Measurements from ENCODE around the gene ERC1.
A peak's percentile ranks its signal among the peaks of the same experiment; 100 is the strongest.
"Not testable (repeated sequence)": the region's sequence is repeated elsewhere in the genome, so short reads cannot be mapped to it uniquely, and the experiment has no call there.

The ERC1 gene

DNA sequence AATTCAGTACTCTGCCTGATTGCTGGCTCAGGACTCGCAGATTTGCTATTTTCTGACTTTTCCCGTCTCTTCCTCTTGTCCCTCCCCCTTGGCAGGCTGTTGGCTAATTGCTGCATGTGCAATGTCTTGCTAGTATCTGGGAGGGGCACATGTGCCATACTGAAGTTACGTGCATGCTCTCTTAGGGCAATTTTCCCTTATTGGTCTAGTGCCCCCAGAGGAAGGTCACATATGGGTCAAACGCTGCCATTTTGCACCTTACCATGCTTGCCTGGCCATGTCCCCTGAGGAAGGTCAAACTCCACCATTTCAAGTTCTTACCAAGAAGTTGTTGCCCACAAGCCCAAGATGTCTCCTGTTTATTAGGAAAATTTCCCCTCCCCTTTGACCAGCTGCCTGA is 13.9 kb upstream of the ERC1 start:
- DNase-seq, result no peak
- in situ Hi-C loops (cut with HindIII; ENCODE audit: low pct_ligation_motif_present, low pct_unique_long_range_greater_than_20kb, low sequenced_read_pairs), result no loop called here

DNA sequence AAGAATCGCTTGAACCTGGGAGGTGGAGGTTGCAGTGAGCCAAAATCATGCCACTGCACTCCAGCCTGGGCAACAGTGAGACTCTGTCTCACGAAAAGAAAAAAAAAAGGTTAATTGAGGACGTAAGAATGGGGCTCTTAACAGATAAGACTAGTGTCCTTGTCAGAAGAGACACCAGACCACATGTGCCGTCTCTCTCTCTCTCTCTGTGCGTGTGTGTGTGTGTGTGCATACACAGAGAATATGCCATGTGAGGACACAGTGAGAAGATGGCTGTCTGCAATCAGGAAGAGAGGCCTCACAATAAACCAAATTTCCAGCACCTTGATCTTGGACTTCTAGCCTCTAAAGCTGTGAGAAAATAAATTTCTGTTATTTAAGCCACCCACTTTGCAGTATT is 11.7 kb upstream of the ERC1 start:
- no peak for DNase-seq
- in situ Hi-C loops (cut with HindIII; ENCODE audit: low pct_ligation_motif_present, low pct_unique_long_range_greater_than_20kb, low sequenced_read_pairs), result no loop called here

GRCh38 chr12:981176-981828 is 9.7 kb upstream of the ERC1 start:
- DNase-seq, result no peak
- in situ Hi-C loops (cut with HindIII; ENCODE audit: low pct_ligation_motif_present, low pct_unique_long_range_greater_than_20kb, low sequenced_read_pairs), result no loop called here

GRCh38 chr12:981961-982360 is 9.1 kb upstream of the ERC1 start:
- in situ Hi-C loops (cut with HindIII; ENCODE audit: low pct_ligation_motif_present, low pct_unique_long_range_greater_than_20kb, low sequenced_read_pairs), result no loop called here
- DNase-seq, result no peak

DNA sequence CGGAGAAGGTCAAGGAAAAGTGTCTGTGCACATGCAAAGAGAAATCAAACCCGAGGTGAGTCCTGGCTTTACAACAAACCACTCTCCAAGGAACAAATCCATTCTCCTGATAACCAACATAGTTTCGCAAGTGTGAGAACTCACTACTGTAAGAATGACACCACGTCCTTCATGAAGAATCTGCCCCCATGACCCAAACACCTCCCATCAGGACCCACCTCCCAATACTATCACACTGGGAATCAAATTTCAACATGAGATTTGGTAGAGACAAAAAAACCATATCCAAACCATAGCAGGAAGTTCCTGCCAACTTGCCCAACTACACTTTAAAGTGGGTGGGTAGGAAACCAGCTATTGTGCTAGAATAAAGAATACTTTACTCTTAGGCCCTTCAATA is 2.4 kb upstream of the ERC1 start:
- in situ Hi-C loops (cut with HindIII; ENCODE audit: low pct_ligation_motif_present, low pct_unique_long_range_greater_than_20kb, low sequenced_read_pairs), result no loop called here
- DNase-seq, result no peak

DNA sequence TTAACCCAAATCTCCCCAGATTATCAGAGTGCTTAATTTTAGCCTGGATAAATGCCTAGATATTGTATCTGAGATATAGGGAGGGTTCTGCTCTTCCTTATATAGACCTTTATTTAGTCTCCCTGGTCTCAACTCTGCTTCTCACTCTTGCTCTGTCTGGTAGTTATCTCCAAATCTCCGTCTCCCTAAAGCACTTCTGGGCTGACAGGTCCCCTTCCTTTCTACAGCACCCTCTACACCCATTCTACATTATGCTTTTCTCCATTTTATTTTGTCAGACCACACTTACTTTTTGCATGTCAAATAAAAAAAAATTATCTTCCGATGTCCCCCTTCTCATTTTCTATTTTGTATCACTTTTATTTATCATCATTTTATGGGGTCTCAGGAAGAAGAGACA is 2.0 kb upstream of the ERC1 start:
- no peak for DNase-seq
- in situ Hi-C loops (cut with HindIII; ENCODE audit: low pct_ligation_motif_present, low pct_unique_long_range_greater_than_20kb, low sequenced_read_pairs), result no loop called here

DNA sequence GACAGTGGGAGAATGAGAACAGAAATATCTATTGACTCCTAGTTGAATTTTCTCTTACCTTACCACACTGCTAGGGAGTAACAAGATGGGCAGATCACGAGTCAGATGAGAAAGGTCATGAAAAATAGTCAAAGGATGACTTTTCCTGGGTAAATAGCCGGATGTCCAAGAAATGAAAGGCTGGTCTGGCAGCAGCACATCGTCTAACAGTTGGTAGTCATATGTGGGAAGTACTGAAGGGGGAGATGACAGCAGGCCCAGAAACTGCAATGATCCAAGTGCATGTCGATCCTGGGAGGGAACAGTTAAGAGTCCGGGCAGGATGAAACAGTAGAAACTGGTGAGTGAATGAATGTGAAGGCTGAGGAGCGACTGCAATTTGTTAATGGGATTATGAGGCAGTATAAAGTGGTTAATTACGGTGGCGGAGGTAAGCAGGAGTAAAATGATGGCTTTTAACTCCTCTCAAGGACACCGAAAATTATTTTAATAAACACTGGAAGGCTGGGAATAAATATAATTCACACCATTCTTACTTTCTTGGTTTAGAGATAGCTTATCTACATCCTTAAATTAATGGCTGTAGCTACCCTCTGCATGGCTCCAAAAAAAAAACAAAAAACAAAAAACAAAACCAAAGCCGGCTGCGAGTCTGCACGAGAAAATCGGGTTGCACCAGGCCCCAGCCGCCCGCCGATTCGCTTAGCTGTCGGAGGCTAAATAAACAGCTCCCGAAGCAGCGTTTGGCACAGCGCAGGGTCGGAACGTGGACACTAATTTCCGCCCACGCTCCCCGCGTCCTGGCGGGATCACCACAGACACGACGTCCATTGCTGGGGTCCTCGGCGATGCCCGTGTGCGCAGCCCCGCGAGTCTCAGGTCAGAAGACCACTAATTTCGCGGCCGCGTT is 1.0 kb upstream of the ERC1 start:
- peak; percentile 74 for DNase-seq
- in situ Hi-C loops (cut with HindIII; ENCODE audit: low pct_ligation_motif_present, low pct_unique_long_range_greater_than_20kb, low sequenced_read_pairs), result no loop called here

- peak; percentile 41 for DNase-seq
- in situ Hi-C loops (cut with HindIII; ENCODE audit: low pct_ligation_motif_present, low pct_unique_long_range_greater_than_20kb, low sequenced_read_pairs), result no loop called here
Observed at GRCh38 chr12:991350-992333, 619 bp downstream of the ERC1 start.

GRCh38 chr12:992647-993046 is 1.6 kb downstream of the ERC1 start:
- in situ Hi-C loops (cut with HindIII; ENCODE audit: low pct_ligation_motif_present, low pct_unique_long_range_greater_than_20kb, low sequenced_read_pairs), result no loop called here
- DNase-seq, result no peak

DNA sequence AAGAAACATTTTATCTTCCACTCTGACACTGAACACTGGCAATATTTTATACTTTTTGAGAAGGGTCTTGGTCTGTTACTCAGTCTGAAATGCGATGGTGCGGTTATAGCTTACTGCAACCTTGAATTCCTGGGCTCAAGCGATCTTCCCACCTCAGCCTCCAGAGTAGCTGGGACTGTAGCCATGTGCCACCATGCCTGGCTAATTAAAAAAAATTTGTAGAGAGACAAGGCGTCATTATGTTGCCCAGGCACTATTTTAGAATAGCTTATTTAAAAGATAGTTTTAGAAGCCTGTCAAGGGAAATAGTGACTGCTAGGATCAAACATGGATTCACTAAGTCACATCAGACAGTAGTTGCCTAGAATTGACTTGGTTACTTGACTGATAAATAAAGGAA is 5.9 kb downstream of the ERC1 start:
- in situ Hi-C loops (cut with HindIII; ENCODE audit: low pct_ligation_motif_present, low pct_unique_long_range_greater_than_20kb, low sequenced_read_pairs), result no loop called here
- DNase-seq, result no peak

GRCh38 chr12:997505-997904 is 6.5 kb downstream of the ERC1 start:
- in situ Hi-C loops (cut with HindIII; ENCODE audit: low pct_ligation_motif_present, low pct_unique_long_range_greater_than_20kb, low sequenced_read_pairs), result no loop called here
- DNase-seq, result no peak

- peak; percentile 35 for DNase-seq
- in situ Hi-C loops (cut with HindIII; ENCODE audit: low pct_ligation_motif_present, low pct_unique_long_range_greater_than_20kb, low sequenced_read_pairs), result no loop called here
Observed at GRCh38 chr12:998020-998874, 7.2 kb downstream of the ERC1 start.

GRCh38 chr12:999736-1000135 is 8.7 kb downstream of the ERC1 start:
- DNase-seq; in situ Hi-C loops (cut with HindIII; ENCODE audit: low pct_ligation_motif_present, low pct_unique_long_range_greater_than_20kb, low sequenced_read_pairs): not testable (repeated sequence)

DNA sequence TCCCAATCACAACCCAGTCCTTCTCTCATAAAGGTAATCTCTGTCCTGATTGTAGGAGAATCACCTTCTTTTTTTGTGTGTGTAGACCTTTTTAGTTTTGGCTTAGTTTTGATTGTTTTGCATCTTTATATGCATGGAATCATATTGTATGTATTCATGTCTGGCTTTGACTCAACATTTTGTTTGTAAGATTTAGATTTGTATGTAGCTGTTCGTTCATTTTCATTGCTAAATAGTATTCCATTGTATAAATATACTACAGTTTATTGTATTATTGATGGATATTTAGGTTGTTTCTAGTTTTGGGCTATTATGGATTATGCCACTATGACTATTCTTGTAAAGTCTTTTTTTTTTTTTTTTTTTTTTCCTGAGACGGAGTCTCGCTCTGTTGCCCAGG is 10.5 kb downstream of the ERC1 start:
- in situ Hi-C loops (cut with HindIII; ENCODE audit: low pct_ligation_motif_present, low pct_unique_long_range_greater_than_20kb, low sequenced_read_pairs), result no loop called here
- DNase-seq, result no peak

DNA sequence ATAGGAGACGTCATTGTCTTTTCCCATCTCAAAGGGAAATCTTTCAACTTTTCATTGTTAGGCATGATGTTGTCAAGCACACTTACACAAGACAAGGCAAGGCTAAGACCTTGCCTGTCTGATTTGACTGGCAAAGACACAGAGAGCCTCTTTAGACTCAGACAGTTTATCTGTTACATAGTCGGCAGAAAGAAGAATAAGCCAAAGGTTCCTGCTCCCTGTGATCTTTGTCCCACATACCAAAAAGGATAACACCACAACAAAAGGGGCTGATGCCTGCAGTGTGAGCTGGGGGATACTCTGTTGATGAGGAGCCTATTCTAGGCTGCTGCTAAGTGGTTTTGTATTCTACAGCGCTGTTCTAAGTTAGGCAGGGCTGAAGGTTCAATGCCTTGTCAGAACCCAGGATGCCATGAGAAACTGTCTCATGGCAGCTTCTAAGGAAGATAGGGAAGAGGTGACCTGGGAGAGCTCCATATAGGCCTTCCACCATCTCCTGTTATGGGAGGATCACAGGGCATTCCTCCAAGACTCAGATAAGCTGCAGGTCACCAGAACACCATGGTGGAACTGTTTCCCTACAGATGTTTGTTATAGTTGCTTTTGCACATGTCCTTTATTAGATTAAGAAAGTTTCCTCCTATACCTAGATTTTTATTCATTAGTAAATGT is 12.7 kb downstream of the ERC1 start:
- in situ Hi-C loops (cut with HindIII; ENCODE audit: low pct_ligation_motif_present, low pct_unique_long_range_greater_than_20kb, low sequenced_read_pairs), result no loop called here
- no peak for DNase-seq

DNA sequence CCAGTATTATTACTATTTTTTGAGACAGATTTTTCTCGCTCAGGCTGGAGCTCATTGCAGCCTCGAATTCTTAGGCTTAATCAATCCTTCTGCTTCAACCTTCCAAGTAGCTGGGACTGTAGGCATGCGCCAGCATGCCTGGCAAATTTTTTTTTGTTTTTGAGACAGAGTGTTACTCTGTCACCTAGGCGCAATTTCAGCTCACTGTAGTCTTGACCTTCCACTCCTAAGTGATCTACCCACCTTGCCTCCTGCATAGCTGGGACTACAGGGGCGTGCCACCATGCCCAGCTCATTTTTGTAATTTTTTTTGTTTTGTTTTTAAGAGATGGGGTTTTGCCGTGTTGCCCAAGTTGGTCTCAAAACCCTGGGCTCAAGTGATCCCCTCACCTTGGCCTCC is 15.2 kb downstream of the ERC1 start:
- DNase-seq, result no peak
- in situ Hi-C loops (cut with HindIII; ENCODE audit: low pct_ligation_motif_present, low pct_unique_long_range_greater_than_20kb, low sequenced_read_pairs), result no loop called here

GRCh38 chr12:1007276-1007675 is 16.3 kb downstream of the ERC1 start:
- no peak for DNase-seq
- in situ Hi-C loops (cut with HindIII; ENCODE audit: low pct_ligation_motif_present, low pct_unique_long_range_greater_than_20kb, low sequenced_read_pairs), result no loop called here

DNA sequence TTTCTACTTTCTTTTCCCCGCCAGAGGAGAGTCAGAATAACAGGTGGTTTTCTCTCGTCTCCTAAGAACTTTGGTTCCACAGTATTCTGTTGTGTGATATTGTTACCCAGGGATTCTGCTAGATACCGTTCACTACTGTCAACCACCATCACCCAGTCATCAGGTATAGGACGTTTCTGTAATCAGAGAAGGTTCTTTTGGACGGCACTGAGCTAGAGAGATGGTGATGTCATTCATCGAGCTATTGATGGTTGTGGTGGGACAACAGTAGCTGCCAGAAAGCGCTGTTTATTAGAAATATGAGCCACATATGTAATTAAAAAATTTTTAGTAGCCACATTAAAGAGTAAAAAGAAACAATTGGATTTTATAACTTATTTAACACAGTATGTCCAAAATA is 17.0 kb downstream of the ERC1 start:
- DNase-seq, result no peak
- in situ Hi-C loops (cut with HindIII; ENCODE audit: low pct_ligation_motif_present, low pct_unique_long_range_greater_than_20kb, low sequenced_read_pairs), result no loop called here

Measured in ACHN (cell line).